HepG2 (cell line): ENCODE measurements around the gene STK11. TPM values are rescaled to one million over a fixed set of nuclear protein-coding genes. Genes with fewer than 3 reads are reported as not detected.

Source experiments
- CCAR2 ChIP-seq: fragments of 200-400 bp; formaldehyde crosslinking; optimal IDR thresholded peaks from 2 replicates; pipeline ENCODE3; 2018; ENCODE audit warnings: low read depth, mild to moderate bottlenecking, low read length, moderate library complexity
- FOXC1 ChIP-seq: sonication (generic); formaldehyde crosslinking; IDR thresholded peaks from 2 replicates; pipeline ENCODE4 v1.8.0; 2022; ENCODE audit warnings: mild to moderate bottlenecking, missing genetic modification reagents, borderline replicate concordance
- JARID2 ChIP-seq: sonication (generic); formaldehyde crosslinking; IDR thresholded peaks from 2 replicates; pipeline ENCODE4 v1.8.1; 2023; ENCODE audit warnings: missing genetic modification reagents, inconsistent platforms; ENCODE audit not compliant: insufficient replicate concordance
- JUNB ChIP-seq: sonication (generic); formaldehyde crosslinking; IDR thresholded peaks from 2 replicates; pipeline ENCODE4 v1.8.0; 2022; ENCODE audit warnings: missing genetic modification reagents, mild to moderate bottlenecking, borderline replicate concordance
- KDM1A ChIP-seq: IDR thresholded peaks from 2 replicates; pipeline ENCODE4 v1.6.1; 2016; ENCODE audit warnings: missing compliant biosample characterization
- KDM5A ChIP-seq: fragments of 200-600 bp; sonication (generic); IDR thresholded peaks from 2 replicates; pipeline ENCODE4 v1.7.0; 2018; ENCODE audit warnings: antibody characterized with exemption, mild to moderate bottlenecking, low read length, borderline replicate concordance
- MXI1 ChIP-seq: IDR thresholded peaks from 3 replicates; pipeline ENCODE4 v1.6.1; 2012; ENCODE audit warnings: low read depth, low read length, inconsistent platforms, borderline replicate concordance
- NBN ChIP-seq: fragments of 450-650 bp; conservative IDR thresholded peaks from 2 replicates; pipeline ENCODE4 v1.6.1; 2017
- NR2F6 ChIP-seq, 2 experiments: IDR thresholded peaks; 2 replicates each; pipeline ENCODE4 v1.6.1; 2016; ENCODE audit warnings: antibody characterized with exemption in 1 of 2, mild to moderate bottlenecking in 1 of 2
- RARG ChIP-seq: sonication (generic); formaldehyde crosslinking; IDR thresholded peaks from 2 replicates; pipeline ENCODE4 v1.4.0; 2020; ENCODE audit warnings: low read depth, mild to moderate bottlenecking, missing genetic modification reagents
- SETDB1 ChIP-seq: sonication (generic); formaldehyde crosslinking; IDR thresholded peaks from 2 replicates; pipeline ENCODE4 v1.5.1; 2020; ENCODE audit warnings: missing genetic modification reagents, mild to moderate bottlenecking, borderline replicate concordance
- ZBTB8A ChIP-seq: sonication (generic); formaldehyde crosslinking; IDR thresholded peaks from 2 replicates; pipeline ENCODE4 v1.4.0; 2020; ENCODE audit warnings: mild to moderate bottlenecking, low read depth, missing genetic modification reagents, borderline replicate concordance
- ZEB1 ChIP-seq: IDR thresholded peaks from 2 replicates; pipeline ENCODE4 v1.6.1; 2012; ENCODE audit warnings: mild to moderate bottlenecking, low read depth, inconsistent platforms; ENCODE audit not compliant: insufficient replicate concordance
- ZMYM2 ChIP-seq: sonication (generic); formaldehyde crosslinking; IDR thresholded peaks from 2 replicates; pipeline ENCODE4 v1.8.0; 2022; ENCODE audit warnings: mild to moderate bottlenecking, missing genetic modification reagents
- ZNF10 ChIP-seq: sonication (generic); formaldehyde crosslinking; IDR thresholded peaks from 2 replicates; pipeline ENCODE4 v1.4.0; 2020; ENCODE audit warnings: mild to moderate bottlenecking, low read depth, missing genetic modification reagents, borderline replicate concordance
- ZNF792 ChIP-seq: IDR thresholded peaks from 2 replicates; pipeline ENCODE4 v1.6.1; 2016
- polyA plus RNA-seq, 8 experiments: library from polyadenylated mRNA; depleted of rRNA in 3 of 8; stranded (reverse) in 7 of 8; unstranded in 1 of 8; fragments of >200 nt; fragmentation: Illumina TruSeq in 4 of 8; extraction: Trizol in 4 of 8; gene quantifications; 2 replicates each; pipeline versions ENCODE4 v1.2.1 to v1.2.3, GENCODE V29; 2011 to 2016; ENCODE audit warnings: low read depth in 4 of 8, missing spikeins in 1 of 8, mixed read lengths in 1 of 8; ENCODE audit not compliant: insufficient read depth in 1 of 8
- total RNA-seq, 5 experiments: library from RNA; depleted of rRNA; stranded (reverse); fragments of >200 nt; fragmentation: Illumina TruSeq; extraction: Trizol; gene quantifications; 2 replicates each; pipeline ENCODE4 v1.2.3, GENCODE V29; 2016; ENCODE audit warnings: low read depth in 1 of 5
- TF ChIP-seq, protein P1 (sequence below): sonication (generic); formaldehyde crosslinking; IDR thresholded peaks from 2 replicates; pipeline ENCODE4 v1.4.0; 2020; ENCODE audit warnings: missing genetic modification reagents, borderline replicate concordance
- TF ChIP-seq, protein P2 (sequence below): sonication (generic); formaldehyde crosslinking; IDR thresholded peaks from 2 replicates; pipeline ENCODE4 v1.4.0; 2020; ENCODE audit warnings: missing genetic modification reagents
- TF ChIP-seq, protein P3 (sequence below): sonication (generic); formaldehyde crosslinking; IDR thresholded peaks from 2 replicates; pipeline ENCODE4 v1.4.0; 2020; ENCODE audit warnings: missing genetic modification reagents
- TF ChIP-seq, protein P4 (sequence below): IDR thresholded peaks from 2 replicates; pipeline ENCODE4 v1.6.1; 2012; ENCODE audit warnings: low read depth, low read length, improper control_type of control experiment

The STK11 gene
- total and polyA plus RNA-seq, 2 of the 13 experiments (the other 11 are each of a cell fraction or from before 2014, with no cell fraction given): 27.5 to 43.6 TPM

DNA sequence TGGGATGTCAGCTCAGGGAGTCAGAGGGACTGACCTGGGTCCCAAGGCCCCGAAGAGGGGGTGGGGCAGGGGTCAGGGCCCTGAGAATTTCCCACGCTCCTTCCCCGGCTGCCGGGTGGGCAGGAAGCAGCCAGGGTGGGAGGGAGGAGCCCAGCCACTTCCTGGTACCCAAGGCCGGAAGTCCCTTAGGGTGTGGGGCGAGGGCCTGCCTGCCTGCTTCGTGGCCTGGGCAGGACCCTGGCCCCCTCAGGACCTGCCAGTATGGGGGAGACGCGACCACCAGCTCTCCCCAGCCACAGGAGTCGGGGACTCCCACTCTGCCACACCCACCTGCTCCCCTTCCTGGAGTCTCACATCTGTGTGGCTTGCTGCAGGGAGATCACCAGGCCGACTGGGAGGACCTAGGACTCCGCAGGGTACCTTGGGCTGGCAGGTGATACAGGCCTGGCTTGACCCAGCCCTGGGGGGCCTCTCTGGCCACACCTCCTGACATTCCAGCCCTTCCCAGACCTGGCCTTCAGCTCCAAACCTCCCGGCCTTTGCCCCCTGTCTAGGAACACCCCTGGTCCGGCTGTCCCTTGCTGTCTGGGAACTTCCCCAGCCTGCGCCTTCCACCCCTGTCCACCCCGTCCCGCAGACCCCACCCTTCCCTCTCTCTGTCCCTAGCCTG lies 53.8 kb downstream of the STK11 start (continued):
- TF ChIP-seq, protein P1, sequence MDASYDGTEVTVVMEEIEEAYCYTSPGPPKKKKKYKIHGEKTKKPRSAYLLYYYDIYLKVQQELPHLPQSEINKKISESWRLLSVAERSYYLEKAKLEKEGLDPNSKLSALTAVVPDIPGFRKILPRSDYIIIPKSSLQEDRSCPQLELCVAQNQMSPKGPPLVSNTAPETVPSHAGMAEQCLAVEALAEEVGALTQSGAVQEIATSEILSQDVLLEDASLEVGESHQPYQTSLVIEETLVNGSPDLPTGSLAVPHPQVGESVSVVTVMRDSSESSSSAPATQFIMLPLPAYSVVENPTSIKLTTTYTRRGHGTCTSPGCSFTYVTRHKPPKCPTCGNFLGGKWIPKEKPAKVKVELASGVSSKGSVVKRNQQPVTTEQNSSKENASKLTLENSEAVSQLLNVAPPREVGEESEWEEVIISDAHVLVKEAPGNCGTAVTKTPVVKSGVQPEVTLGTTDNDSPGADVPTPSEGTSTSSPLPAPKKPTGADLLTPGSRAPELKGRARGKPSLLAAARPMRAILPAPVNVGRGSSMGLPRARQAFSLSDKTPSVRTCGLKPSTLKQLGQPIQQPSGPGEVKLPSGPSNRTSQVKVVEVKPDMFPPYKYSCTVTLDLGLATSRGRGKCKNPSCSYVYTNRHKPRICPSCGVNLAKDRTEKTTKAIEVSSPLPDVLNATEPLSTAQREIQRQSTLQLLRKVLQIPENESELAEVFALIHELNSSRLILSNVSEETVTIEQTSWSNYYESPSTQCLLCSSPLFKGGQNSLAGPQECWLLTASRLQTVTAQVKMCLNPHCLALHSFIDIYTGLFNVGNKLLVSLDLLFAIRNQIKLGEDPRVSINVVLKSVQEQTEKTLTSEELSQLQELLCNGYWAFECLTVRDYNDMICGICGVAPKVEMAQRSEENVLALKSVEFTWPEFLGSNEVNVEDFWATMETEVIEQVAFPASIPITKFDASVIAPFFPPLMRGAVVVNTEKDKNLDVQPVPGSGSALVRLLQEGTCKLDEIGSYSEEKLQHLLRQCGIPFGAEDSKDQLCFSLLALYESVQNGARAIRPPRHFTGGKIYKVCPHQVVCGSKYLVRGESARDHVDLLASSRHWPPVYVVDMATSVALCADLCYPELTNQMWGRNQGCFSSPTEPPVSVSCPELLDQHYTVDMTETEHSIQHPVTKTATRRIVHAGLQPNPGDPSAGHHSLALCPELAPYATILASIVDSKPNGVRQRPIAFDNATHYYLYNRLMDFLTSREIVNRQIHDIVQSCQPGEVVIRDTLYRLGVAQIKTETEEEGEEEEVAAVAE (CRISPR knock-in tag): peak; percentile 70; the same call in 1 of the 2 replicates
- TF ChIP-seq, protein P2, sequence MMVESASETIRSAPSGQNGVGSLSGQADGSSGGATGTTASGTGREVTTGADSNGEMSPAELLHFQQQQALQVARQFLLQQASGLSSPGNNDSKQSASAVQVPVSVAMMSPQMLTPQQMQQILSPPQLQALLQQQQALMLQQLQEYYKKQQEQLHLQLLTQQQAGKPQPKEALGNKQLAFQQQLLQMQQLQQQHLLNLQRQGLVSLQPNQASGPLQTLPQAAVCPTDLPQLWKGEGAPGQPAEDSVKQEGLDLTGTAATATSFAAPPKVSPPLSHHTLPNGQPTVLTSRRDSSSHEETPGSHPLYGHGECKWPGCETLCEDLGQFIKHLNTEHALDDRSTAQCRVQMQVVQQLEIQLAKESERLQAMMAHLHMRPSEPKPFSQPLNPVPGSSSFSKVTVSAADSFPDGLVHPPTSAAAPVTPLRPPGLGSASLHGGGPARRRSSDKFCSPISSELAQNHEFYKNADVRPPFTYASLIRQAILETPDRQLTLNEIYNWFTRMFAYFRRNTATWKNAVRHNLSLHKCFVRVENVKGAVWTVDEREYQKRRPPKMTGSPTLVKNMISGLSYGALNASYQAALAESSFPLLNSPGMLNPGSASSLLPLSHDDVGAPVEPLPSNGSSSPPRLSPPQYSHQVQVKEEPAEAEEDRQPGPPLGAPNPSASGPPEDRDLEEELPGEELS (CRISPR knock-in tag): peak; percentile 55; the same call in 1 of the 2 replicates
- TF ChIP-seq ZEB1 (peak; percentile 90), JUNB (CRISPR knock-in tag) (no peak; the same call in 1 of the 2 replicates), ZNF10 (no peak), CCAR2 (no peak), ZNF792 (CRISPR knock-in tag) (peak; percentile 97; the same call in 1 of the 2 replicates), JARID2 (CRISPR knock-in tag) (no peak), SETDB1 (CRISPR knock-in tag) (no peak), KDM5A (no peak), NBN (no peak), KDM1A (CRISPR knock-in tag) (no peak), ZBTB8A (CRISPR knock-in tag) (no peak), MXI1 (no peak; the same call in 2 of the 3 replicates), NR2F6 (IDR thresholded peaks at IDR 0.05) (peak; percentile 88), NR2F6 (CRISPR knock-in tag; IDR thresholded peaks at IDR 0.05) (peak; percentile 91), FOXC1 (CRISPR knock-in tag) (peak; percentile 89), ZMYM2 (CRISPR knock-in tag) (no peak), RARG (CRISPR knock-in tag) (no peak; the same call in 1 of the 2 replicates)
- TF ChIP-seq, protein P3, sequence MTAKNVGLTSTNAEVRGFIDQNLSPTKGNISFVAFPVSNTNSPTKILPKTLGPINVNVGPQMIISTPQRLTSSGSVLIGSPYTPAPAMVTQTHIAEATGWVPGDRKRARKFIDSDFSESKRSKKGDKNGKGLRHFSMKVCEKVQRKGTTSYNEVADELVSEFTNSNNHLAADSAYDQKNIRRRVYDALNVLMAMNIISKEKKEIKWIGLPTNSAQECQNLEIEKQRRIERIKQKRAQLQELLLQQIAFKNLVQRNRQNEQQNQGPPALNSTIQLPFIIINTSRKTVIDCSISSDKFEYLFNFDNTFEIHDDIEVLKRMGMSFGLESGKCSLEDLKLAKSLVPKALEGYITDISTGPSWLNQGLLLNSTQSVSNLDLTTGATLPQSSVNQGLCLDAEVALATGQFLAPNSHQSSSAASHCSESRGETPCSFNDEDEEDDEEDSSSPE (CRISPR knock-in tag): 0 out of 2 replicates have a peak, but pooled peaks have one; percentile 45
- TF ChIP-seq, protein P4, sequence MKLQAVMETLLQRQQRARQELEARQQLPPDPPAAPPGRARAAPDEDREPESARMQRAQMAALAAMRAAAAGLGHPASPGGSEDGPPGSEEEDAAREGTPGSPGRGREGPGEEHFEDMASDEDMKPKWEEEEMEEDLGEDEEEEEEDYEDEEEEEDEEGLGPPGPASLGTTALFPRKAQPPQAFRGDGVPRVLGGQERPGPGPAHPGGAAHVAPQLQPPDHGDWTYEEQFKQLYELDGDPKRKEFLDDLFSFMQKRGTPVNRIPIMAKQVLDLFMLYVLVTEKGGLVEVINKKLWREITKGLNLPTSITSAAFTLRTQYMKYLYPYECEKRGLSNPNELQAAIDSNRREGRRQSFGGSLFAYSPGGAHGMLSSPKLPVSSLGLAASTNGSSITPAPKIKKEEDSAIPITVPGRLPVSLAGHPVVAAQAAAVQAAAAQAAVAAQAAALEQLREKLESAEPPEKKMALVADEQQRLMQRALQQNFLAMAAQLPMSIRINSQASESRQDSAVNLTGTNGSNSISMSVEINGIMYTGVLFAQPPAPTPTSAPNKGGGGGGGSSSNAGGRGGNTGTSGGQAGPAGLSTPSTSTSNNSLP: no peak
